Coronary artery (tissue), 2 donors: ENCODE measurements around the gene AP1S1.
"Not testable (repeated sequence)": the region's sequence is repeated elsewhere in the genome, so short reads cannot be mapped to it uniquely, and the experiment has no call there.

Experiments used
- DNase-seq: peaks from one replicate; pipeline ENCODE4 v3.0.0-alpha.2; 2017; ENCODE audit warnings: low spot score
- H3K27ac ChIP-seq, 2 donors: fragments of 200-600 bp; sonication (generic); one replicate each; pipeline ENCODE4 v1.5.1; 2016 to 2019
- H3K4me3 ChIP-seq: fragments of 200-600 bp; sonication (generic); 2 replicates; pipeline ENCODE4 v1.5.1; 2016; ENCODE audit warnings: mild to moderate bottlenecking, moderate library complexity
- CTCF ChIP-seq: fragments of 200-600 bp; sonication (generic); IDR thresholded peaks from one replicate; pipeline ENCODE4 v1.5.1; 2019; ENCODE audit warnings: antibody characterized with exemption

Gene AP1S1

GRCh38 chr7:101153969-101154692 lies at the start of gene AP1S1:
AP1S1 (plus strand) TSS chr7:101154476; CDS start chr7:101154515, 39 bp downstream.
- no peak for TF ChIP-seq CTCF
- H3K4me3 ChIP-seq, result peak within 1 kb of the TSS; percentile 91
- H3K27ac ChIP-seq, result no peak within 1 kb of the TSS
- peak; percentile 90 for DNase-seq

- no peak overlapping the region for H3K4me3 ChIP-seq
- DNase-seq, result no peak
- TF ChIP-seq CTCF, result no peak
- H3K27ac ChIP-seq, result no peak overlapping the region
These were observed 49.5 kb upstream of the AP1S1 start for GRCh38 chr7:101104799-101105198.

DNA sequence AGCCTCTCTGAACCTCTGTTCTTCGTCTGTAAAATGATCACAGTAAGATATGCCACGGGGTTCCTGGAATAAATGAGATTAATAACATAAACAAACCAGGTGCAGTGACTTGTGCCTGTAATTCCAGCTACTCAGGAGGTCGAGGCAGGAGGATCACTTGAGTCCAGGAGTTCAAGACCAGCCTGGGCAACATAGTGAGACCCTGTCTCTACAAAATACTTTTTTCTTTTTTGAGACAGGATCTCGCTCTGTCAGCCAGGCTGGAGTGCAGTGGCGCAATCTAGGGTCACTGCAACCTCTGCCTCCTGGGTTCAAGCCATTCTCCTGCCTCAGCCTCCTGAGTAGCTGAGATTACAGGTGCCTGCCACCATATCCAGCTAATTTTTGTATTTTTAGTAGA lies 49.0 kb upstream of the AP1S1 start:
- not testable (repeated sequence) for DNase-seq, H3K27ac ChIP-seq, H3K4me3 ChIP-seq

- no peak for TF ChIP-seq CTCF
- DNase-seq, result no peak
- H3K4me3 ChIP-seq, result no peak overlapping the region
- H3K27ac ChIP-seq, result no peak overlapping the region
These were observed 47.9 kb upstream of the AP1S1 start for GRCh38 chr7:101106386-101106785.

GRCh38 chr7:101108330-101108857 lies 45.9 kb upstream of the AP1S1 start:
- DNase-seq, result no peak
- no peak overlapping the region for H3K4me3 ChIP-seq
- TF ChIP-seq CTCF, result no peak
- peak overlapping the region; percentile 31 to 38 for H3K27ac ChIP-seq

GRCh38 chr7:101108961-101109360 lies 45.3 kb upstream of the AP1S1 start:
- no peak for TF ChIP-seq CTCF
- Histone ChIP-seq H3K27ac (peak overlapping the region; percentile 31 to 38), H3K4me3 (no peak overlapping the region)
- no peak for DNase-seq

- DNase-seq, result no peak
- Histone ChIP-seq H3K27ac (peak overlapping the region; percentile 31 to 38), H3K4me3 (no peak overlapping the region)
- no peak for TF ChIP-seq CTCF
These were observed 44.9 kb upstream of the AP1S1 start for GRCh38 chr7:101109368-101109767.
